ENCODE data around the gene GM2A. TPM values are rescaled to one million over a fixed set of nuclear protein-coding genes. Genes with fewer than 3 reads are reported as not detected.
"Not testable (repeated sequence)": the region's sequence is repeated elsewhere in the genome, so short reads cannot be mapped to it uniquely, and the experiment has no call there.

GM2A gene
- total and polyA plus RNA-seq, 2 experiments from 2014 or later, result 14.9 to 27.6 TPM

DNA sequence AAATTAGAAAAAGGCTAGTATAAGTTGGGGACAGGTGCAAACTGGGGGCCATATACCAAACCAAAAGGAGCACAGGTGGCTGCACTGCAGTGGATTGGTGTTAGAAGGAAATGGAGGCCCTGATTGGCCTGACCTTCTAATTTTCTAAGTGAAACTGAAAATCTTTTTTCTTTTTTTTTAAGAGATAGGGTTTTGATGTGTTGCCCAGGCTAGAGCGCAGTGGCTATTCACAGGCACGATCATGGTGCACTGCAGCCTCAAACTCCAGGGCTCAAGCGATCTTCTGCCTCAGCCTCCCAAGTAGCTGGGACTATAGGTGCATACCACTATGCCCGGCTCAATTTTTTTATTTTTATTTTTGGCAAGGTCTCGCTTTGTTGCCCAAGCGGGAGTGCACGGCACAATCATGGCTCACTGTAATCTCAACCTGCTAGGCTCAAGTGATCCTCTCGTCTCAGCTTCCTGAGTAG is 19.3 kb upstream of the GM2A start:
- peaks cover 8% of the 10 kb centered on the region for H3K4me1 ChIP-seq (ENCODE audit: insufficient read depth)
- H4K20me1 ChIP-seq (ENCODE audit: insufficient read depth, poor library complexity, severe bottlenecking), result no peaks in the 10 kb centered on the region
- WGBS (ENCODE audit: low lambda C conversion rate, missing lambda C conversion rate), result over 99% methylated on average over 8 of the region's 8 CpGs
- TF ChIP-seq EZH2 (IDR thresholded peaks at IDR 0.05; ENCODE audit: borderline replicate concordance) (no peak), EZH2phosphoT487 (IDR thresholded peaks at IDR 0.05; ENCODE audit: low read depth, severe bottlenecking, unreplicated experiment) (no peak)
- H3K9me2 ChIP-seq (replicated peaks; ENCODE audit: insufficient read depth), result no peaks in the 10 kb centered on the region
- H3K27me3 ChIP-seq, result no peaks in the 10 kb centered on the region
- no peak for DNase-seq (ENCODE audit: low spot score)
- H3K79me2 ChIP-seq, result no peaks in the 10 kb centered on the region
- H3K27ac ChIP-seq, result no peak overlapping the region
- H3K4me3 ChIP-seq, result no peak overlapping the region
- H3K36me3 ChIP-seq (replicated peaks; ENCODE audit: insufficient read depth, low read depth), result no peaks in the 10 kb centered on the region
- no peaks in the 10 kb centered on the region for H3K9me3 ChIP-seq (ENCODE audit: low read depth)
- H2AFZ ChIP-seq, result no peak overlapping the region
- no peak overlapping the region for H3K4me2 ChIP-seq

DNA sequence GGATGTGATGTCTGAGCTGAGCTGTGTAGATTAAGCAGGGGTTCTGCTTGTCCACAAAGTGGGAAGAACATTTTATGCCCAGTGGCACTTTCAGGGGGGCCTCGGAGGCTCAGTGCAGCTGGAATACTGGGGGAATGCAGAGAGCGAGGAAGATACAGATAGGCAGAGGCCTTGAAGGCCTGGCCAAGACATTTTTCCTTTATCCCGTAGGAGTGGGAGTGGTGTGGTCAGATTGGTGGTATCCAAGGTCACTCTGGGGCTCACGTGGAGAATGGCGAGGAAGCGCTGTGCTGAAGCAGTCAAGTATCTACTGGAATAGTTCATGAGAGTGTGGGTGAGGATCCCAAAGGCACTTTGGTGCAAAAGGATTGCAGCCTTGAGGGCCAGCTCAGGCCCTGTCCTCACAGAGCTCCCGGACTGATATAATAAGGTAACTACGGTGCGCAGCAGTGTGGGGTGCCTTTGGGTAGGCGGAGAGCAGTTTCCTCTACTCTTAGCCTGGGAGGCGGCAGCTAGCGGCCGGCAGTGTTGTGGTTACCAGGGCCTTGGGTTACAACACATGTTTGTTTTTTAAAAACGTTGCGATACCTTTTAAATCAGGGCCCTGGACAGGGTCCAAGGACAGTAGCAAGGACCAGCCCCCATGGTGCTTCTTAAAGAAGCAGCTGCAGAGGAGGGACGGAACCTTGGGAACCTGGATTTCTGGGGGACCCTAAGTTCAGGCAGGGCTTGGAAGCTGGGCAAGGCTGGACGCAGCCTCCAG is 18.3 kb upstream of the GM2A start:
- Histone ChIP-seq H3K4me3 (no peak overlapping the region), H2AFZ (no peak overlapping the region), H3K9me3 (ENCODE audit: low read depth) (no peaks in the 10 kb centered on the region), H3K9me2 (replicated peaks; ENCODE audit: insufficient read depth) (no peaks in the 10 kb centered on the region), H3K27me3 (no peaks in the 10 kb centered on the region), H3K4me2 (peak overlapping the region; percentile 4), H3K27ac (peak overlapping the region; percentile 35), H4K20me1 (ENCODE audit: insufficient read depth, poor library complexity, severe bottlenecking) (no peaks in the 10 kb centered on the region), H3K79me2 (no peaks in the 10 kb centered on the region), H3K4me1 (ENCODE audit: insufficient read depth) (peaks cover 8% of the 10 kb centered on the region), H3K36me3 (replicated peaks; ENCODE audit: insufficient read depth, low read depth) (no peaks in the 10 kb centered on the region)
- TF ChIP-seq CTCF (IDR thresholded peaks at IDR 0.05; ENCODE audit: poor library complexity) (no peak), EZH2 (IDR thresholded peaks at IDR 0.05; ENCODE audit: borderline replicate concordance) (no peak), EZH2phosphoT487 (IDR thresholded peaks at IDR 0.05; ENCODE audit: low read depth, severe bottlenecking, unreplicated experiment) (no peak)
- WGBS (ENCODE audit: low lambda C conversion rate, missing lambda C conversion rate), result 58% methylated on average over 17 of the region's 17 CpGs
- peak; percentile 78 for DNase-seq (ENCODE audit: low spot score)

DNA sequence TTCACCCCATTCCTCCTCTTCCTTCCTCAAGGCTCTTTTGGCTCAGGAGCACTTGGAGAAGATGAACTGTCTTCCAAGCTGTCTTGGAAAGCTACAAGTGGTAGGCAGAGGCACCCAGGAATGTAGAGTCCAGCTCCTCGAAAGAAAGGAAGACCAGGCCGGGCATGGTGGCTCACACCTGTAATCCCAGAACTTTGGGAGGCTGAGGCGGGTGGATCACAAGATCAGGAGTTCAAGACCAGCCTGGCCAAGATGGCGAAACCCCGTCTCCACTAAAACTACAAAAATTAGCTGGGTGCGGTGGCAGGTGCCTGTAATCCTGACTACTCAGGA is 17.8 kb upstream of the GM2A start:
- not testable (repeated sequence) for H3K27me3 ChIP-seq; H3K9me2 ChIP-seq (replicated peaks; ENCODE audit: insufficient read depth); H3K27ac ChIP-seq; H3K4me3 ChIP-seq; H3K4me1 ChIP-seq (ENCODE audit: insufficient read depth); H3K79me2 ChIP-seq; DNase-seq (ENCODE audit: low spot score); H3K36me3 ChIP-seq (replicated peaks; ENCODE audit: insufficient read depth, low read depth); H2AFZ ChIP-seq; H3K9me3 ChIP-seq (ENCODE audit: low read depth); H4K20me1 ChIP-seq (ENCODE audit: insufficient read depth, poor library complexity, severe bottlenecking)
- WGBS (ENCODE audit: low lambda C conversion rate, missing lambda C conversion rate), result 93% methylated on average over 6 of the region's 6 CpGs
- H3K4me2 ChIP-seq, result peak overlapping the region; percentile 4

GRCh38 chr5:151236888-151237287 is 16.1 kb upstream of the GM2A start:
- Histone ChIP-seq H3K4me2 (no peak overlapping the region), H3K9me2 (replicated peaks; ENCODE audit: insufficient read depth) (no peaks in the 10 kb centered on the region), H3K36me3 (replicated peaks; ENCODE audit: insufficient read depth, low read depth) (no peaks in the 10 kb centered on the region), H3K27ac (no peak overlapping the region), H3K4me1 (ENCODE audit: insufficient read depth) (peaks cover 8% of the 10 kb centered on the region), H3K27me3 (no peaks in the 10 kb centered on the region), H3K9me3 (ENCODE audit: low read depth) (no peaks in the 10 kb centered on the region), H4K20me1 (ENCODE audit: insufficient read depth, poor library complexity, severe bottlenecking) (no peaks in the 10 kb centered on the region), H3K4me3 (no peak overlapping the region), H2AFZ (no peak overlapping the region), H3K79me2 (no peaks in the 10 kb centered on the region)
- no peak for DNase-seq (ENCODE audit: low spot score)
- TF ChIP-seq EZH2phosphoT487 (IDR thresholded peaks at IDR 0.05; ENCODE audit: low read depth, severe bottlenecking, unreplicated experiment), result no peak
- no peak for TF ChIP-seq EZH2 (IDR thresholded peaks at IDR 0.05; ENCODE audit: borderline replicate concordance)
- no peak for TF ChIP-seq CTCF (IDR thresholded peaks at IDR 0.05; ENCODE audit: poor library complexity)
- WGBS (ENCODE audit: low lambda C conversion rate, missing lambda C conversion rate), result 96% methylated on average over 1 of the region's 1 CpG
